Measurements from ENCODE around the gene CAPN14.

Gene CAPN14

DNA sequence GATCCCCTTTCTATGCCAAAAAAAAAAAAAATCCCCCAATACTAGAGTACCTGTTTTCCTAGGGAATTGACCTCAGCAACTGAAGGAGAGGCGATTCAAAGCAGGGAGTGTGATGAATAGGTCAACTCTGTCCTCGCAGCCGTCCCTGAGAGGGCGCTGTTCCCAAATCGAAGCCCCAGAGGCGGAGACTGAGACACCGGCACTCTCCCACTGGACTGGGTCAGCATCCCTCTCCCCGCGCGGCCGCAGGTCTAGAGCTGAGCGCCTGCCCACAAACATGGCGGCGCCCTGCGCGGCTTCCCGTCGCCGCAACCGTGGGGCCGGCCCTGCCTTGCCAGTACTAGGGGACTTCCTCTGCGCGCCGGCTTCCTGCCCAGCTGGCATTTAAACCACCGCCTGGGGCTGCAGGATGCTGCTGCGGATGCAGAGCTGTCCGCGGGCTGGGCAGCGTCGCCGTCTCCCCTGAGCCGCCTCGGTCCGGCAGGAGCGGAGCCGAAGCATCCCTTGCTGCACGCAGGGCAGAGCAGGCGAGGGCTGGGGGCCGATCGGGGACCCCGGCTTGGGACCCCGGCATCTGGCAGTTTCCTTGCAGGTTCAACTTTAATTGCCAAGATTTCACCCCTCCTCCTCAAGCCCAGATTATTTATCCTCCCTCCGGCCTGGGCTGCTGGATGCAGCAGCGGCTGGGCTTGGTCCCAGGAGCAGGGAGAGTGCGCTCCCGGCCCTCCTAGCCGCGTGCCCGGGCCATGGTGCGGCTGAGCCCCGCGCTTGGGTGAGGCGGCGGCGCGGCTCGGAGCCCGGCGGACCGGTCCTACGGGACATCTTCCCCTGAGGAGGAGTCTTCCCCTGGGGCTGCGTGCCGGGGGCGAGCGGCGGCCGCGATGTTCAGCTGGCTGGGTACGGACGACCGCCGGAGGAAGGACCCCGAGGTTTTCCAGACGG, 16.7 kb upstream of the CAPN14 start, which contains the start of gene EHD3:
TSS of gene EHD3 (plus strand) at position 412 of the 942 bp plus-strand sequence. CDS start at position 882, 470 bp downstream.
- DNase-seq (ENCODE audit: insufficient read length) (peak; percentile 69), FAIRE-seq (peak; percentile 36)
- no peak for TF ChIP-seq TAF1 (IDR thresholded peaks at IDR 0.05; ENCODE audit: borderline replicate concordance, low read depth, low read length)
- no peak for TF ChIP-seq POLR2AphosphoS5 (IDR thresholded peaks at IDR 0.05; ENCODE audit: low read depth, low read length)
- peak; percentile 49; the same call in 1 of the 2 replicates for TF ChIP-seq POLR2A (IDR thresholded peaks at IDR 0.05; ENCODE audit: low read depth, low read length)

DNA sequence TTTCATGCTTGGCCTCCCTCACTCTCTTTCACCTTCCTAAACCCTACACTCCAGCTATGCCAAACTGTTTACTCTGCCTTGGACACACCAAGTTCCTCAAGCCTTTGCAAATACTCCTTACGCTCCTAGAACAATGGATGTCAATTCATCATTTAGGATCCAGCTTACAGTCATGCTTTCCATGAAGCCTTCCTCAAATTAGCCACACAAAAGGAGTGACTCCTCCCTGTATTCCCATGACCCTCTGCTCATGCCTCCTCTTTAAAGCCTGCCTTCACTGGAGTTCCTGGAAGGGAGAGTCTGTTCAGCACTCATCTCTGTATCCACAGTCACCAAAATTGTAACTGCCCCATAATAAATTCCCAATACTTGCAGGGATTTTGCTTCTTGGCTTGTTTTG, 15.9 kb upstream of the CAPN14 start:
- TF ChIP-seq TAF1 (IDR thresholded peaks at IDR 0.05; ENCODE audit: borderline replicate concordance, low read depth, low read length) (no peak), POLR2AphosphoS5 (IDR thresholded peaks at IDR 0.05; ENCODE audit: low read depth, low read length) (no peak), POLR2A (IDR thresholded peaks at IDR 0.05; ENCODE audit: low read depth, low read length) (no peak)
- DNase-seq (ENCODE audit: insufficient read length) (no peak), FAIRE-seq (no peak)

DNA sequence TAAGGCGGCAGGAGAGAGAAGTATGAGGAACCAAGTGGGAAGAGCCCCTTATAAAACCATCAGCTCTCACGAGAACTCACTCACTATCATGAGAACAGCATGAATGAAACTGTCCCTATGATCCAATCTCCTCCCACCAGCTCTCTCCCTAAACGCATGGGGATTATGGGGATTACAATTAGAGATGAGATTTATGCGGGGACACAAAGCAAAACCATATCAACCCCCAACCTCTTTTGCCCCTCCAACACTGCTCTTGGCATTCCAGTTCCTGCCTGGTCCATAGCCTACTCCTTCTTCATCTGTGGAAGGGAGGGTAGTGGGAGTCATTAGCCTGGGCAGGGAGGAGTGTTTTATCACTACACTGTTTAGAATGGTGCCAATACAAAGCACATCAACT, 15.3 kb upstream of the CAPN14 start:
- DNase-seq (ENCODE audit: insufficient read length) (no peak), FAIRE-seq (no peak)
- TF ChIP-seq POLR2AphosphoS5 (IDR thresholded peaks at IDR 0.05; ENCODE audit: low read depth, low read length) = no peak
- no peak for TF ChIP-seq TAF1 (IDR thresholded peaks at IDR 0.05; ENCODE audit: borderline replicate concordance, low read depth, low read length)
- no peak for TF ChIP-seq POLR2A (IDR thresholded peaks at IDR 0.05; ENCODE audit: low read depth, low read length)

DNA sequence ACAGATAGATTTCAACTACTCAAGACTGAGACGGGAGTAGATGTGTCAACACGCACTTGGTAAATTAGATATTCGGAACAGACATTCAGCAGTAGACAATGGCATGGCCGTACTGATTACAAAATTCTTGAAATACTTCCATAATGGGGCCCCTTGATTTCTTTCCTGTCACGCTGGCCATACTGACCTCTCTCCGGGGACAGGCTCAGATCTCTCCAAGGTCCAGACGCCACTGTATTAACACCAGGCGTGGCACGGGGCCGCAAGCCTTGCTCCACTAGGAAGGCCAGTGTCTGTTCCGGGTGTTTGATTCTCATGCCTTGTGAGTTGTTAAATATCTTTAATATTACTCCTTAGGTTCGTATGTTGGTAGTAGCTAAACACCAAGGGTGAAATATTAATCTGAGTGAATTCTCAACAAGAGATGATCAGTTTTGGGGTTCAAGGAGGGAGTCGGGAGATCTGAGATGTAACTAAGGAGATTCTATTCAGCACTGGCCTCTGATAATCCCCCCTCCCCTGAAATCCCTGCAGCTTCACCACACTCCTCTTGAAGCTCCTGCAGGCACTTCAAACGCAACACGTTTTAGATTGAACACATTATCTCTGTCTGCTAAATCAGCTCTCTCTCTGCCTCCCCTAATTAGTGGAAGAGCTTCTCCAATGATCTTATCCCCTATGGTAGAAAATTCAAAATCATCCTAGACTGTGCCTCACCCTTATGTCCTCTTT, 14.4 kb upstream of the CAPN14 start:
- TF ChIP-seq TAF1 (IDR thresholded peaks at IDR 0.05; ENCODE audit: borderline replicate concordance, low read depth, low read length) (no peak), POLR2A (IDR thresholded peaks at IDR 0.05; ENCODE audit: low read depth, low read length) (no peak), POLR2AphosphoS5 (IDR thresholded peaks at IDR 0.05; ENCODE audit: low read depth, low read length) (no peak)
- no peak for DNase-seq (ENCODE audit: insufficient read length)
- no peak for FAIRE-seq

DNA sequence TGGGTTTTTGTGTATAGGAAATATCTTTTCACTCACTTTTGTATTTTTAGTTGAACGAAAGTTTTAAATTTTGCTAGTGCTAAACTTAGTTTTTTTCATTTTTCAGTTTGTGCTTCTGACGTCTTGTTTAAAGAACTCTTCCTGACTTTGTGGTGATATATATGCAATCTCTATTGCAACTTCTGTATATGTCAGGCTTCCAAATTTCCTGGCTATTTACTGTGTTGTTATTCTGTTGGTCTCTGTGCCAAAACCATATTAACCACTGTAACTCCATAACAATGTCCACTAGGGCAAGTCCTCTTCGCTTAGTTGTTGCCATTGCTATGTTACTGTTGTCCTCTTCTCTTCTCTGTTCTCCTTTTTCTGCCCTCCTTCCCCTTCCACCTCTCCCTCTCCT, 13.4 kb upstream of the CAPN14 start:
- DNase-seq (ENCODE audit: insufficient read length) (no peak), FAIRE-seq (no peak)
- TF ChIP-seq TAF1 (IDR thresholded peaks at IDR 0.05; ENCODE audit: borderline replicate concordance, low read depth, low read length) = no peak
- no peak for TF ChIP-seq POLR2AphosphoS5 (IDR thresholded peaks at IDR 0.05; ENCODE audit: low read depth, low read length)
- TF ChIP-seq POLR2A (IDR thresholded peaks at IDR 0.05; ENCODE audit: low read depth, low read length) = no peak

DNA sequence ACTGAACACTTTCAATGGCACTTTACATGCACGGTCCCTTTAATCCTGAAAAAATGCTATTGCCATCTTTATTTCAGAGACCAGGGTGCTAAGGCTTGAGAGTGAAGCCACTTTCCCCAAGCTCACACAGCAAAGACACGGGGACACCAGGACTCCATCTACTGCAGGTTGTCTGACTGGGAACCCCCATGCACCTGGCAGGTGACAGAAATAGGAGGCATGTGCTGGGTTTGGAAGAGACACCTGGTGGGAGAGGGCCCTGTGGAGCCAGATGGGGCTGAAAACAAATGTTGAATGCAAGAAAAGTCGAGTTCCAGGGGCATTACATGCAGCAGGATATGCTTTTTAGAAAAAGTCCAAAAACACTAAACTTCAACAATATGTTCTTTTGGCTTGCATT, 11.4 kb upstream of the CAPN14 start:
- FAIRE-seq = no peak
- no peak for DNase-seq (ENCODE audit: insufficient read length)
- no peak for TF ChIP-seq TAF1 (IDR thresholded peaks at IDR 0.05; ENCODE audit: borderline replicate concordance, low read depth, low read length)
- no peak for TF ChIP-seq POLR2A (IDR thresholded peaks at IDR 0.05; ENCODE audit: low read depth, low read length)
- TF ChIP-seq POLR2AphosphoS5 (IDR thresholded peaks at IDR 0.05; ENCODE audit: low read depth, low read length) = no peak

DNA sequence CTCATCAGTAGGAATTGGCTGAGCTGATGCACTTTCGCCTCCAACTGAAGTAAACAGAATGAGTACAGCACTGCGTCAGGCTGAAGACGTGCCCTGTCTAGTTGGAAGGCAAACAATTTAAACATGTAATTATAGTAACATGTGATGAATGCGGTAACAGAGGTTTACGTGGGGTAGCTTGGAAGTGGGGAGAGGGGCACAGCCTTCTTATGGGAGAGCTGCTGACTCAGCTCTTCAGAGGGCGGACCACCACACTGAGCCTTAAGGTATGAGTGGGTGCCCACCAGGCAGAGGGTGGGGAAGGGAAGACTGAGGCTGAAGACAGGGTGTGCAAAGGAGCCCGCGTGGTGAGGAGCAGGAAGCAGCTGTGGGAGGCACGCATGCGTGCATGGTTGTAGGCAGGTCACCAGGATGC, 10.4 kb upstream of the CAPN14 start:
- no peak for DNase-seq (ENCODE audit: insufficient read length)
- TF ChIP-seq TAF1 (IDR thresholded peaks at IDR 0.05; ENCODE audit: borderline replicate concordance, low read depth, low read length) (no peak), POLR2AphosphoS5 (IDR thresholded peaks at IDR 0.05; ENCODE audit: low read depth, low read length) (no peak), POLR2A (IDR thresholded peaks at IDR 0.05; ENCODE audit: low read depth, low read length) (no peak)
- no peak for FAIRE-seq

DNA sequence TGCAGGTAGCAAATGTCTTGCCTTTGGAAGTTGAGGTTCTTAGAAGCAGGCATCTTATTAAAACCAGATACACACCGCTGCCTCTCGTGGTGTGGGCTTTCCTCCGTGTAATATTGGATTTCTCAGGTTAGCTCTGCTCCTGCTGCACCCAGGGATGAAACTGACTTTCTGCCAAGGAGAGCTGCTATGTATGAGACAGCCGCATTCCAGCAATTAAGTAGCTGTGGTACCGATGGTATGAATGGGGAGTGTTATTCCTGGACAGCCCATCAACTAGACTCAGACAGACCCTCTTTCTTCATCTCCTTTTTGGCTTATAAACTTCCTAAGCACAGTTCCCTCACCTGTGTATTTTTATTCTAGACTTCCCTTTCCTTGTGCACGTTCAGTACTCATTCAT, 9.8 kb upstream of the CAPN14 start:
- no peak for TF ChIP-seq POLR2AphosphoS5 (IDR thresholded peaks at IDR 0.05; ENCODE audit: low read depth, low read length)
- no peak for TF ChIP-seq POLR2A (IDR thresholded peaks at IDR 0.05; ENCODE audit: low read depth, low read length)
- TF ChIP-seq TAF1 (IDR thresholded peaks at IDR 0.05; ENCODE audit: borderline replicate concordance, low read depth, low read length) = no peak
- DNase-seq (ENCODE audit: insufficient read length) (no peak), FAIRE-seq (no peak)

DNA sequence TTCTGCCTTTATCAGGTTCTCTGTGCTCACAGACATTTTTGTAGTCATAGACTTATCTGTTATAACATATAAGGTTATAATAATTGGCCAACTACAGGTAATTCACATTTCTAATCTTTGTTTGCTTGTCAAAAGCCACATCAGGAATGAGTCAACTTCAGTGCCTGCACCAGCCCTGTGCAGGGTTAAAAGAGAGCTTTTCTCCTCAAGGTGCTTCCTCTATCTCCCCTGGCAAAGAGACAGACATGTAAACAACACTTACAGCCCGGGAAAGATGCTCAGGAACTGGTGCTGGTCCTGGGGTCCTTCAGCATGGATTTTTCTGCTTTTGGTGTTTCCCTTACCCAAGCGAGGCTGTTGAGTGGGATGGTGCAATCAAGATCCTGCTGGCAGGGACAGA, 9.0 kb upstream of the CAPN14 start:
- TF ChIP-seq POLR2A (IDR thresholded peaks at IDR 0.05; ENCODE audit: low read depth, low read length) = no peak
- TF ChIP-seq TAF1 (IDR thresholded peaks at IDR 0.05; ENCODE audit: borderline replicate concordance, low read depth, low read length) = no peak
- TF ChIP-seq POLR2AphosphoS5 (IDR thresholded peaks at IDR 0.05; ENCODE audit: low read depth, low read length) = no peak
- FAIRE-seq = no peak
- no peak for DNase-seq (ENCODE audit: insufficient read length)

DNA sequence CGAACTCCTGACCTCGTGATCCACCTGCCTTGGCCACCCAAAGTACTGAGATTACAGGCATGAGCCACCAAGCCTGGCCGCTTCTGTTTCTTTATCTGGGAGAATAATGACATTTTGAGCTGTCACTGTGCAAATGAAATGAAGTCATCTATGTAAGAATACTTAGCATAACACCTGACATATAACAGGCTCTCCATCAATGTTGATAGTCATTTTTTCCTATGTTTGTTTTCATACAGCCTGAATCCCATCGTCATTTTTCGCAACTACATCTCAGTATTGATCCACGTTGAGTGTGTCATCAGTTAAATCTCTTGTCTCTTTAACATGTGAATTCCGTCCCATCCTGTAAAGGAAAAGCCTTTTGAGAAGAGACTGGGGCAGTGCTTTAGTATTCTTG, 6.4 kb upstream of the CAPN14 start:
- TF ChIP-seq POLR2AphosphoS5 (IDR thresholded peaks at IDR 0.05; ENCODE audit: low read depth, low read length) (no peak), TAF1 (IDR thresholded peaks at IDR 0.05; ENCODE audit: borderline replicate concordance, low read depth, low read length) (no peak), POLR2A (IDR thresholded peaks at IDR 0.05; ENCODE audit: low read depth, low read length) (no peak)
- FAIRE-seq (peak; percentile 36), DNase-seq (ENCODE audit: insufficient read length) (no peak)

DNA sequence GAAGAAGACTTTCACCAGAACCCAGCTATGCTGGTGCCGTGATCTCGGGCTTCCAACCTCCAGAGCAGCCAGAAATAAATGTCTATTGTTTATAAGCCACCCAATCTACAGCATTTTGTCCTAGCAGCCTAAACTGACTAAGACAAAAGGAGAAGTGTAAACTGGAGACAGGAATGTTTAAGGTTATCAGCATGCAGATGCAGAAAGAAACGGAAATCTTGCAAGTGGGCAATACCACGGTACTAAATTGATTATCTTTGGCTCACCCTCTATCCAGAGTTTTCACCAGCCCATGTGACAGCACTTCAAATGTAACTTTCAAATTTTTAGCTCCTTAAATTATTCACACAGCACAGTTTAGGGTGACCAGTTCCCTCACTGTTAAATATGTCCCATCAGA, 5.7 kb upstream of the CAPN14 start:
- TF ChIP-seq POLR2A (IDR thresholded peaks at IDR 0.05; ENCODE audit: low read depth, low read length) (no peak), TAF1 (IDR thresholded peaks at IDR 0.05; ENCODE audit: borderline replicate concordance, low read depth, low read length) (no peak), POLR2AphosphoS5 (IDR thresholded peaks at IDR 0.05; ENCODE audit: low read depth, low read length) (no peak)
- FAIRE-seq (no peak), DNase-seq (ENCODE audit: insufficient read length) (no peak)

Measured in GM12892 (cell line).